B cell (primary cell): ENCODE measurements around the gene SNX20. TPM values are rescaled to one million over a fixed set of nuclear protein-coding genes. Genes with fewer than 3 reads are reported as not detected.

Experiments used
- ATAC-seq: fragments of 200-7000 bp; cut with Tn5 transposase; one replicate; pipeline ENCODE4 v1.10.0; 2021; ENCODE audit warnings: low read depth, mild to moderate bottlenecking, moderate number of reproducible peaks, moderate library complexity
- CTCF ChIA-PET: fragments of 350-600 bp; sonication (Branson Sonifier 250); formaldehyde crosslinking; loops from one replicate; lab custom pipeline; 2021; ENCODE audit warnings: antibody characterized with exemption, inconsistent platforms; lab: Charles Lee
- POLR2A ChIA-PET: fragments of 350-600 bp; sonication (Branson Sonifier 250); formaldehyde crosslinking; loops from one replicate; lab custom pipeline; 2021; ENCODE audit warnings: antibody characterized with exemption; lab: Charles Lee
- DNase-seq: peaks from one replicate; pipeline ENCODE4 v3.0.0; 2013
- H2AFZ ChIP-seq: 2 replicates; pipeline ENCODE4 v1.6.1; 2012; ENCODE audit warnings: mild to moderate bottlenecking, low read depth, low read length; ENCODE audit not compliant: insufficient read depth, poor library complexity, severe bottlenecking
- H3K27ac ChIP-seq, 2 donors: 1 replicate in 1 of 2; 2 replicates in 1 of 2; pipeline ENCODE4 v1.5.1; 2012 to 2013; ENCODE audit warnings: low read length in 2 of 2, mild to moderate bottlenecking in 2 of 2, moderate library complexity in 1 of 2
- H3K27me3 ChIP-seq, 4 experiments: fragments of 200-600 bp in 1 of 4; sonication (generic) in 1 of 4; replicated peaks in 1 of 4; 1 replicate in 2 of 4; 2 replicates in 2 of 4; pipeline versions ENCODE4 v1.6.1 to v1.7.0; 2013 to 2016; ENCODE audit warnings: low read length in 3 of 4, mild to moderate bottlenecking in 2 of 4, mixed read lengths in 1 of 4, moderate library complexity in 1 of 4; ENCODE audit not compliant: insufficient read depth in 4 of 4, control insufficient read depth in 3 of 4; ENCODE audit errors: control extremely low read depth in 1 of 4
- H3K36me3 ChIP-seq, 2 experiments: replicated peaks in 1 of 2; 1 replicate in 1 of 2; 2 replicates in 1 of 2; pipeline versions ENCODE4 v1.6.1 to v1.7.1; 2013; ENCODE audit warnings: low read length in 1 of 2; ENCODE audit not compliant: insufficient read depth in 2 of 2, control insufficient read depth in 1 of 2; ENCODE audit errors: control extremely low read depth in 1 of 2, extremely low read depth in 1 of 2
- H3K4me1 ChIP-seq, 2 donors: fragments of 200-600 bp in 1 of 2; sonication (generic) in 1 of 2; 1 replicate in 1 of 2; 2 replicates in 1 of 2; pipeline versions ENCODE4 v1.5.1 to v1.6.1; 2013 to 2017; ENCODE audit warnings: low read length in 2 of 2; ENCODE audit not compliant: control insufficient read depth in 2 of 2, insufficient read depth in 2 of 2
- H3K4me2 ChIP-seq: replicated peaks from 2 replicates; pipeline ENCODE3; 2012; ENCODE audit warnings: mild to moderate bottlenecking, low read depth, low read length; ENCODE audit not compliant: poor library complexity, severe bottlenecking
- H3K4me3 ChIP-seq, 5 experiments: fragments of 200-600 bp in 1 of 5; sonication (generic) in 1 of 5; 1 replicate in 3 of 5; 2 replicates in 2 of 5; pipeline versions ENCODE4 v1.5.1 to v1.7.0; 2011 to 2016; ENCODE audit warnings: low read length in 4 of 5, mild to moderate bottlenecking in 4 of 5, low read depth in 2 of 5, control low read depth in 1 of 5, moderate library complexity in 1 of 5; ENCODE audit not compliant: insufficient read depth in 1 of 5; ENCODE audit errors: control extremely low read depth in 1 of 5, extremely low read depth in 1 of 5
- H3K79me2 ChIP-seq: fragments of 200-600 bp; sonication (generic); one replicate; pipeline ENCODE4 v1.6.0; 2016; ENCODE audit warnings: low read length; ENCODE audit not compliant: control insufficient read depth, insufficient read depth
- H3K9ac ChIP-seq: fragments of 200-600 bp; sonication (generic); 2 replicates; pipeline ENCODE4 v1.6.1; 2017; ENCODE audit warnings: mild to moderate bottlenecking, low read length, moderate library complexity
- H3K9me3 ChIP-seq, 3 donors: one replicate each; pipeline versions ENCODE4 v1.6.1 to v1.7.1; 2013; ENCODE audit warnings: low read length in 2 of 3; ENCODE audit not compliant: control insufficient read depth in 2 of 3, insufficient read depth in 1 of 3; ENCODE audit errors: control extremely low read depth in 1 of 3
- H4K20me1 ChIP-seq: 2 replicates; pipeline ENCODE4 v1.6.0; 2012; ENCODE audit warnings: mild to moderate bottlenecking, low read length; ENCODE audit not compliant: insufficient read depth, control insufficient read depth, poor library complexity, severe bottlenecking
- H3K27ac Mint-ChIP-seq: one replicate; pipeline ENCODE4 v1.8.0; 2021; ENCODE audit warnings: mixed read lengths
- H3K27me3 Mint-ChIP-seq: one replicate; pipeline ENCODE4 v1.8.0; 2021; ENCODE audit warnings: mixed read lengths
- H3K4me1 Mint-ChIP-seq: one replicate; pipeline ENCODE4 v1.8.0; 2021; ENCODE audit warnings: mixed read lengths
- H3K4me3 Mint-ChIP-seq: one replicate; pipeline ENCODE4 v1.8.0; 2021; ENCODE audit warnings: mixed read lengths
- H3K9me3 Mint-ChIP-seq: one replicate; pipeline ENCODE4 v1.8.0; 2022; ENCODE audit warnings: mixed read lengths; ENCODE audit not compliant: insufficient read depth
- CTCF ChIP-seq: fragments of 200-600 bp; IDR thresholded peaks from one replicate; pipeline ENCODE4 v1.8.0; 2022; ENCODE audit warnings: antibody characterized with exemption, mild to moderate bottlenecking
- WGBS: methylation state at CpG from one replicate; pipeline ENCODE4 v1.1.5; 2013; ENCODE audit warnings: missing lambda C conversion rate; ENCODE audit not compliant: insufficient coverage; 5-methylcytosine and 5-hydroxymethylcytosine counted together
- intact Hi-C: fragments of 100-400 bp; cut with micrococcal nuclease; formaldehyde crosslinking; loops from one replicate; pipeline ENCODE4 v1.10.0; 2022
- polyA plus RNA-seq: library from polyadenylated mRNA; depleted of rRNA; stranded (reverse); fragments of >200 nt; gene quantifications from 2 replicates; pipeline ENCODE4 v1.2.3, GENCODE V29; 2012
- total RNA-seq, 2 donors: library from RNA; stranded (reverse); fragments of 120-200 nt in 1 of 2; gene quantifications; 1 replicate in 1 of 2; 2 replicates in 1 of 2; pipeline versions ENCODE4 v1.2.3 to v1.2.4, GENCODE V29; 2013 to 2022

The SNX20 gene
- total and polyA plus RNA-seq, 2 donors (not counting 1 experiment from before 2014, with no cell fraction given): 34.7 to 43.0 TPM

- H3K9ac ChIP-seq: no peak overlapping the region
Measured at GRCh38 chr16:50673496-50674275, 7.4 kb downstream of the SNX20 start.

More at GRCh38 chr16:50673496-50674275, 7.4 kb downstream of the SNX20 start:
- Mint-ChIP-seq H3K4me1 (peaks cover 5% of the 10 kb centered on the region), H3K27ac (no peak overlapping the region), H3K4me3 (no peak overlapping the region), H3K27me3 (no peaks in the 10 kb centered on the region), H3K9me3 (peaks cover 2% of the 10 kb centered on the region)
- WGBS: 97% methylated on average over 66 of the region's 70 CpGs
- DNase-seq (no peak), ATAC-seq (no peak)
- CTCF ChIA-PET: interaction anchor here (2.1 to 12.4 kb wide), 4 partner anchors 7 to 132 kb away, joined by 8 to 154 read pairs (median 102); partner anchors contain the start of gene CYLD
- H3K79me2 ChIP-seq: peaks cover 28% of the 10 kb centered on the region
- peaks cover 3 to 79% of the 10 kb centered on the region in 2 experiments for H3K36me3 ChIP-seq
- H3K4me3 ChIP-seq: no peak overlapping the region
- H3K4me1 ChIP-seq: peaks cover 6% of the 10 kb centered on the region in 2 donors
- H3K9me3 ChIP-seq: peaks cover 2 to 30% (median 14%) of the 10 kb centered on the region in 3 donors
- intact Hi-C loops: no loop called here
- peaks cover 20% of the 10 kb centered on the region for H4K20me1 ChIP-seq
- no peak overlapping the region for H3K27ac ChIP-seq
- TF ChIP-seq CTCF: no peak
- H2AFZ ChIP-seq: no peak overlapping the region
- POLR2A ChIA-PET: no interaction called here
- no peak overlapping the region for H3K4me2 ChIP-seq
- H3K27me3 ChIP-seq: no peaks in the 10 kb centered on the region
